Body of pancreas (tissue), 4 donors: Measurements from ENCODE around the gene HOMEZ.

Source experiments
- POLR2A ChIP-seq, 3 donors: fragments of 450-650 bp; IDR thresholded peaks; one replicate each; pipeline ENCODE4 v1.6.1; 2016; ENCODE audit warnings: antibody characterized with exemption in 3 of 3, mild to moderate bottlenecking in 2 of 3
- TF ChIP-seq, protein P1 (sequence below), 7 experiments: fragments of 450-650 bp in 4 of 7; fragments of 200-600 bp in 3 of 7; sonication (generic) in 3 of 7; IDR thresholded peaks; one replicate each; pipeline ENCODE4 v1.5.1; 2016 to 2019; ENCODE audit warnings: antibody characterized with exemption in 7 of 7

DNA sequence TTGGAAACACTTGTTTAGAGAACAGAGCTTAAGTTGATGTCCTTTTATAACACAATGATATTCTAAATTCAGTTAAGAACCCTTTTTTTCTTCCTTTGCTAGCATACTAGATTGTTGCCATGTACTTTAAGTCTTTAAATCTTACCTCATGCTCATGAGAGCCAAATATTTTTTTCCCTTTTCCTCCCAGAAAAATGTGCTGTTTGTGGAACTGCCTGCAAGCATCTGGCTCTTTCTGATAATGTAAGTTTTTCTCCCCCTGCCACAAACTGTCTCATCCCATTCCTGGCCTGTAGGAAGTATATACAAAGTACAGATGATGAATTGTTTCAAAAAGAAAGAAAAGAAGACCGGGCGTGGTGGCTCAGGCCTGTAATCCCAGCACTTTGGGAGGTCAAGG, 42.9 kb downstream of the HOMEZ start:
- TF ChIP-seq, protein P1, sequence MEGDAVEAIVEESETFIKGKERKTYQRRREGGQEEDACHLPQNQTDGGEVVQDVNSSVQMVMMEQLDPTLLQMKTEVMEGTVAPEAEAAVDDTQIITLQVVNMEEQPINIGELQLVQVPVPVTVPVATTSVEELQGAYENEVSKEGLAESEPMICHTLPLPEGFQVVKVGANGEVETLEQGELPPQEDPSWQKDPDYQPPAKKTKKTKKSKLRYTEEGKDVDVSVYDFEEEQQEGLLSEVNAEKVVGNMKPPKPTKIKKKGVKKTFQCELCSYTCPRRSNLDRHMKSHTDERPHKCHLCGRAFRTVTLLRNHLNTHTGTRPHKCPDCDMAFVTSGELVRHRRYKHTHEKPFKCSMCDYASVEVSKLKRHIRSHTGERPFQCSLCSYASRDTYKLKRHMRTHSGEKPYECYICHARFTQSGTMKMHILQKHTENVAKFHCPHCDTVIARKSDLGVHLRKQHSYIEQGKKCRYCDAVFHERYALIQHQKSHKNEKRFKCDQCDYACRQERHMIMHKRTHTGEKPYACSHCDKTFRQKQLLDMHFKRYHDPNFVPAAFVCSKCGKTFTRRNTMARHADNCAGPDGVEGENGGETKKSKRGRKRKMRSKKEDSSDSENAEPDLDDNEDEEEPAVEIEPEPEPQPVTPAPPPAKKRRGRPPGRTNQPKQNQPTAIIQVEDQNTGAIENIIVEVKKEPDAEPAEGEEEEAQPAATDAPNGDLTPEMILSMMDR (IDR thresholded peaks at IDR 0.05), result no peak
- TF ChIP-seq POLR2A (IDR thresholded peaks at IDR 0.05), result no peak
